Stromal cell of bone marrow (primary cell): ENCODE results near the gene IGIP.
A peak's percentile ranks its signal among the peaks of the same experiment; 100 is the strongest.

Experiments used
- DNase-seq: peaks from one replicate; pipeline ENCODE4 v3.0.0-alpha.2; 2012; ENCODE audit warnings: low read depth

The IGIP gene

DNA sequence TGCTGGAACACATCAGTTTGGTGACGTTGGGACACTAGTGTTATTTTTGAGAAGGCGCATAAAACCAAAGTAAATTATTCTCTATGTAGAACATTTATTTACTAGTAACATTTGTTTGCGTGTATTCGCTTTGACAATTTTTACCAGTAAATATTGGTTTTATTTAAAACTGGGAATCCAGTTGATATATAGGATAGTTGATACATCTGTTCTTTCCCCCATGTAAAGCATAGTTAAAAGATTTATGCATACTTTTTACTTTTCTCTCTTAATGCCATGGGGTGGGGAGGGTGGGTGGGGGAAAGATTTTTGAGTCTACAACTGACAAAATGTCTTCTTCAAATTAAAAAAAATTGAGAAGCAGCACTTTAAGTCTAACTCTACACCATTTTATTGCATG lies at the start of gene IGIP:
Gene IGIP, plus strand, starts transcription at position 301 of the 400 bp plus-strand sequence. CDS start 2,540 bp downstream, outside the sequence.
- DNase-seq, result no peak

GRCh38 chr5:140076142-140076541 lies 49.6 kb upstream of the IGIP start:
- DNase-seq, result no peak

GRCh38 chr5:140076788-140077187 lies 48.9 kb upstream of the IGIP start:
- no peak for DNase-seq

- DNase-seq, result no peak
Observed at GRCh38 chr5:140083120-140083519, 42.6 kb upstream of the IGIP start.

- no peak for DNase-seq
Observed at GRCh38 chr5:140083650-140084049, 42.1 kb upstream of the IGIP start.

GRCh38 chr5:140084541-140084940 lies 41.2 kb upstream of the IGIP start:
- no peak for DNase-seq

DNA sequence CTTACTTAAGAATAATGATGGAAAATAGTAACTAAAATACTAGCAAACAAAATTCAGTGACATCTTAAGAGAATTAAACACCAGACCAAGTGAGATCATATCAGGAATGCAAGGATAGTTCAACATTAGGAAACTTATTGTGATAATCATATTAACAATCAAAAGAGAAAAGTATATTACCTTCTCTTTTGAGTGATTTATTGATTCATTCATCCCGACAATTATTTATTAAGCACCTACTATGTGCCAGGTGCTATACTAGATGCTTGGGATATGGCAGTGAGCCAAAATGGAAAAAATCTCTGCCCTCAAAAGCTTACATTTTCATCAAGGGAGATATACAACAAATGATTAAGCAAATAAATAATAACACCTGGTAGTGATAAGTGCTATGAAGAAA lies 35.5 kb upstream of the IGIP start:
- no peak for DNase-seq

DNA sequence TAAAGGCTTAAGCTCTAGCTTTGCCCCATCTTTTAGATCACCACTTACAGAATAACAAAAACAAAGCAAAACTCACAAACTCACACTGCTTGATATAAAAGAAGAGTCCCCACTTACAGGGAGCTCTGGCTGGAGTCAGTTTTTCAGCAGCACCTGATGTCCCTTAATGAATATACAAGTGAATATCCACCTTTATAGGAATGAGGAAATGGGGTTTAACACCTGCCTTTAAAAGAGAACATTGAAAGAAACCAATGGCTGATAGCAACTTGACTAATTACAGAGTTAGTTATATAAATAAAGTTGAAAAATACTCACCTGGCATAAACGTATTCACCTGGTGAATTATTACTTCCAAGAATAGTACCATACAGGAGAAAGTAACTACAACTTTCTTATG lies 32.6 kb upstream of the IGIP start:
- no peak for DNase-seq

- no peak for DNase-seq
Observed at GRCh38 chr5:140093866-140094265, 31.9 kb upstream of the IGIP start.

DNA sequence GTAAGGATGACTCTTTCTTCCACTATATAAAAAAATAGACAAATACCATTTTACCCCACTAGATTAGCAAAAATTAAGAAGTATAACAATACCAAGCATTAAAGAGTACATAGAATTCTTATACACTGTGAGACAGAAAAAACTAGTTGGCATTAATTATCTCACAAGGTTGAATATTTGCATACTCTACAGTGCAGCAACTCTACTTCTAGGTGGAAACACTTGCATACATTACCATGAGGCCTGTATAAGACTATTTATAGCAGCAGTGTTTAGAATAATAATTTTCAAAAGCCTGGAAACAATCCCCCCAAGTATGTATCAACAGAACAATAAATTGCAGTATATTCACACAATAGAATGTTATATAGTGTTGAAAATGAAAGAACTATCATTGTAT lies 30.8 kb upstream of the IGIP start:
- DNase-seq, result no peak

- DNase-seq, result no peak
Observed at GRCh38 chr5:140101179-140101578, 24.6 kb upstream of the IGIP start.

GRCh38 chr5:140103154-140103553 lies 22.6 kb upstream of the IGIP start:
- DNase-seq, result no peak

GRCh38 chr5:140104100-140104499 lies 21.6 kb upstream of the IGIP start:
- no peak for DNase-seq

- DNase-seq, result no peak
Observed at GRCh38 chr5:140106101-140106500, 19.6 kb upstream of the IGIP start.

GRCh38 chr5:140106805-140107311 lies 18.9 kb upstream of the IGIP start:
- no peak for DNase-seq

DNA sequence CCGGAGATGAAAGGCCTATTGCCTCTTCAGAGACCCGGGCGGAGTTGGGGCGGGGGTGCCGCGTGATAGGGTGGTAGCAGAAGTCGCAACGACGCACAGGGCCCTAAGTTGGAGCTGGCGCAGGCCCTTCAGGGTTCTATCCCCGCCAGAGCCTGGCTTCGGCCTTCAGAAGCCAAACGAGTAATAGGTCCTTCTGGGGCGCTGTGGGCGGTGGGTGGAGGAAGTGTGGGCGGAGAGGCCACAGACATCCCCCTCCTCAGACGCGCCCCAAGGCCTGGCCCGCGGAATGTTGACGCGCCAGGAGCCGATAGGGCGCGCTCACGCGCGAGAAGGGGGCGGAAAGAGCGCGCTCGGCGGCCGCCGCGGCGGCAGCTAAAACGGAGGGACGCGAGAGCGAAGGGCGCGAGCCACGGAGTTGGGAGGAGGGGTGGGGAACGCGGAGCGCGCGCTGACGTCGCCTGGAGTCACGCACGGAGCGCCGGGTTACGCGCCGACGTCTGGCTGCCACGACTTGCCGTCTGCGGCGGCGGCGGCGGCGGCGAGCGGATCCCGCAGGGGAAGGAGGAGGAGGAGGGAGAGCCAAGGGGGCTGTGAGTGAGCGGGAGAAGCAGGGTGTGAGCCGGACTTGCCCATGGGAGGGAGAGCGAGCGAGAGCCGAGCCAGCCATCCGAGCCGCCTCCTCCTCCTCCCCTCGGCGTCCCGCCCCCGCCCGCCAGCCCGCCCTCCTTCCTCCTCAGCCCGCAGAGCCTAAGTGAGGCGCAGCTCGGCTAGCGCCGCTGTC lies 18.2 kb upstream of the IGIP start:
- peak; percentile 87 for DNase-seq

DNA sequence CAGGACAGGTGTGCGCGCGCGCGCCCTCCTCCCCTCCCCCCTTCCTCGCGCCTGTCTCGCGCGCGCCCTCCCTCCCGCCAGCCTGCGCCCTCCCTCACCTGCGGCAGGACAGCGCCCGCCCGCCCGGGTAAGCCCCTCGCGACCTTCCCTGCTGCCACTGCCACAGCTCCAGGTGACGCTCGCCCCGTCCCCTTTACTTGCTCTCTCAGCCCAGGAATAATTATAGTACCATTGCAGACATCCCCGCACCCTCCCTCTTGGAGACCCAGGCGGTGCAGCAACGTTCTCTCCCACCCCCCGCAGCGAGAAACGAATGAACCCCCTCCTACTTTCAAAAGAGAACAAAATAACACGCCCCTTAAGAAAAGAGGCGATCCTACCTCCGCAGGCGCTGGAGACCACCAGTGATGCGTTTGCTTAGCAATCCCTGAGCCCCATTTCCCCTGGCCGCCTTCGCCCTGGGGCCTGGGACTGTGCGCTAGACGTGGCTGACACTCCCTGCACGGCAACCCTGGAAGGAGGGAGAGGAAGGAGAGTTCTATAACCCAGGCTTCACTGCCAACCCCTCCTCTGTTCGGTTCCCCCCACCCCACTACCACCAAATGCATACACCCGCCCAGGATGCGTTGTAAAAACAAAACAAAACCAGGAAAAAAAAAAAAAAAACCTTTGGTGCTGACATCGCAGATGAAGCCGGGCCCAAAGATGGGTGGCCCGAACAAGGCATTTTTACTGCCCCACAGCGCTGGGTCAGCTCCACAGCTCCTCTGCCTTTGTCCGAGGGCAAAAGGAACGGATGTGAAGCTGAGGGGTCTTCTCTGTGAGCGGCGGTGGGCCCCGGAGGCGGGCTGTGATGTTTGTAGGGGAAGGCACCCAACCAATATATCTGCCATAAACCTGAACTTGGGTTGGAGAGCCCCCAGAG lies 17.4 kb upstream of the IGIP start:
- DNase-seq, result no peak

GRCh38 chr5:140109018-140109758 lies 16.5 kb upstream of the IGIP start:
- no peak for DNase-seq

GRCh38 chr5:140109759-140110645 lies 15.7 kb upstream of the IGIP start:
- DNase-seq, result no peak

DNA sequence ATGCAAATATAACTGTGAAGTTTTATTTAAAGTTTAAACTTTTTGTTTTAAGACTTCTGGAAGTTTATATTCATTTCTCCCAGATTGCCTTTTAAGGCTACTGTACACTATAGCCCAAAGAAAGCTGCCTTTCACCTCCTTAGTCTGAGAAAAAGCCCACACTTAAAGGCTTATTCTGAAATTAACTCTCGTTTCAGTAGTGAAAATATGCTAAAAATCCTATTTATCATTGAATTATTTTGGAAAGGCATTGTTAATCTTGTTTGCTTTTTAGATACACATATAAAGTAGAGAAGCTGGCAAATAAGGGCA lies 15.1 kb upstream of the IGIP start:
- DNase-seq, result no peak
